CD4-positive, alpha-beta T cell (primary cell): ENCODE results near the gene PLEKHA7. TPM values are rescaled to one million over a fixed set of nuclear protein-coding genes. Genes with fewer than 3 reads are reported as not detected.

Source experiments
- ATAC-seq: fragments of 200-7000 bp; cut with Tn5 transposase; one replicate; pipeline ENCODE4 v1.10.0; 2022; ENCODE audit warnings: mild to moderate bottlenecking; ENCODE audit not compliant: poor library complexity
- CTCF ChIA-PET: fragments of 350-600 bp; sonication (Branson Sonifier 250); formaldehyde crosslinking; loops from one replicate; lab custom pipeline; 2021; ENCODE audit warnings: antibody characterized with exemption, inconsistent platforms; lab: Charles Lee
- POLR2A ChIA-PET: fragments of 350-600 bp; sonication (Branson Sonifier 250); formaldehyde crosslinking; loops from one replicate; lab custom pipeline; 2021; ENCODE audit warnings: antibody characterized with exemption, inconsistent platforms; lab: Charles Lee
- DNase-seq, 14 experiments: peaks; one replicate each; pipeline ENCODE4 v3.0.0-alpha.2; 2013 to 2020; ENCODE audit warnings: mixed read lengths in 2 of 14
- H3K27ac ChIP-seq, 2 donors: one replicate each; pipeline versions ENCODE4 v1.5.1 to v1.7.0; 2013; ENCODE audit warnings: low read length in 2 of 2, low read depth in 1 of 2, mild to moderate bottlenecking in 1 of 2
- H3K27me3 ChIP-seq, 2 experiments: 1 replicate in 1 of 2; 2 replicates in 1 of 2; pipeline versions ENCODE4 v1.6.1 to v1.7.0; 2013; ENCODE audit warnings: low read length in 2 of 2, control low read depth in 1 of 2, mild to moderate bottlenecking in 1 of 2, moderate library complexity in 1 of 2; ENCODE audit not compliant: insufficient read depth in 2 of 2, control insufficient read depth in 1 of 2
- H3K36me3 ChIP-seq: one replicate; pipeline ENCODE4 v1.6.1; 2013; ENCODE audit warnings: low read length, control low read depth; ENCODE audit not compliant: insufficient read depth
- H3K4me1 ChIP-seq: one replicate; pipeline ENCODE4 v1.6.1; 2013; ENCODE audit warnings: low read length, control low read depth; ENCODE audit not compliant: insufficient read depth
- H3K4me3 ChIP-seq: one replicate; pipeline ENCODE4 v1.5.1; 2013; ENCODE audit warnings: mild to moderate bottlenecking, low read length, moderate library complexity
- H3K9me3 ChIP-seq, 2 experiments: 1 replicate in 1 of 2; 2 replicates in 1 of 2; pipeline versions ENCODE4 v1.6.1 to v1.7.0; 2013; ENCODE audit warnings: low read length in 2 of 2, mild to moderate bottlenecking in 2 of 2, control low read depth in 1 of 2, moderate library complexity in 1 of 2; ENCODE audit not compliant: control insufficient read depth in 1 of 2, insufficient read depth in 1 of 2
- H3K27ac Mint-ChIP-seq: one replicate; pipeline ENCODE4 v1.8.0; 2020; ENCODE audit warnings: mixed read lengths
- H3K27me3 Mint-ChIP-seq: one replicate; pipeline ENCODE4 v1.8.0; 2021; ENCODE audit warnings: mixed read lengths
- H3K36me3 Mint-ChIP-seq: one replicate; pipeline ENCODE4 v1.8.0; 2021; ENCODE audit warnings: low read depth, mixed read lengths
- H3K4me1 Mint-ChIP-seq: one replicate; pipeline ENCODE4 v1.8.0; 2021; ENCODE audit warnings: low read depth, mixed read lengths
- H3K4me3 Mint-ChIP-seq: one replicate; pipeline ENCODE4 v1.8.0; 2020; ENCODE audit warnings: mild to moderate bottlenecking, mixed read lengths
- H3K9me3 Mint-ChIP-seq: one replicate; pipeline ENCODE4 v1.8.0; 2020; ENCODE audit warnings: mixed read lengths
- CTCF ChIP-seq: fragments of 200-600 bp; IDR thresholded peaks from one replicate; pipeline ENCODE4 v1.8.0; 2022; ENCODE audit warnings: antibody characterized with exemption, mild to moderate bottlenecking
- intact Hi-C, 2 experiments: fragments of 100-400 bp; cut with DNase I in 1 of 2; cut with micrococcal nuclease in 1 of 2; formaldehyde crosslinking; loops; one replicate each; pipeline versions ENCODE4 v1.15.1 to v1.9.0; 2023 to 2025; cut with DNase I, micrococcal nuclease
- total RNA-seq, 174 experiments: library from RNA in 2 of 174; stranded (reverse) in 2 of 174; gene quantifications; one replicate each; pipeline ENCODE4 v1.2.3 and lab custom pipeline; 2021 to 2026

PLEKHA7 gene
- total RNA-seq, 2 experiments from 2014 or later: 4.5 to 4.8 TPM

DNA sequence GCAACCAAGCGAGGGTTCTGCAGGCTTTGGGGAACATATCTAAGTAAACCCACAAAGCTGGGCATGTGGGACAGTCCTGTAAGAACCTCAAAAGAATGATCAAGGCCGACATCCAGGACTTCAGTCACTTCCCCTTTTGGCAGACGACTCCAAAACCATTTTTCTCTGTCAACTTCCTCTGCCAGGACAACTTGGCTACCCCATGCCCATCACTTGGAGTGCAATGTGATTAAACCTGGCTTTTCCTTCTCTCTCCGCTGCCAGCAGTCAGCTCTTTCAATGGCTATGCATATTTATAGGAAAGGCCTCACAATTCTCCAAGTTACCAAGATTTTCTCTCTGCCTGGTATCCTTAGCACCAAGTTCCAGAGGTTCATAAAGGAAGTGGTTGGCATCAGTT, 196.9 kb downstream of the PLEKHA7 start:
- CTCF ChIA-PET: no interaction called here
- H3K4me1 ChIP-seq: peaks cover 5% of the 10 kb centered on the region

GRCh38 chr11:16816358-16817270, 197.6 kb downstream of the PLEKHA7 start:
- H3K4me3 Mint-ChIP-seq: no peak overlapping the region

More for the DNA sequence above, 196.9 kb downstream of the PLEKHA7 start:
- POLR2A ChIA-PET: no interaction called here
- Mint-ChIP-seq H3K9me3 (no peaks in the 10 kb centered on the region), H3K27me3 (no peaks in the 10 kb centered on the region), H3K4me3 (no peak overlapping the region), H3K4me1 (peaks cover 10% of the 10 kb centered on the region), H3K36me3 (no peaks in the 10 kb centered on the region), H3K27ac (no peak overlapping the region)
- ATAC-seq (no peak), DNase-seq (no peak)
- Histone ChIP-seq H3K9me3 (no peaks in the 10 kb centered on the region), H3K36me3 (no peaks in the 10 kb centered on the region), H3K27me3 (no peaks in the 10 kb centered on the region), H3K4me3 (no peak overlapping the region), H3K27ac (no peak overlapping the region)
- intact Hi-C loops: no loop called here
- no peak for TF ChIP-seq CTCF

DNA sequence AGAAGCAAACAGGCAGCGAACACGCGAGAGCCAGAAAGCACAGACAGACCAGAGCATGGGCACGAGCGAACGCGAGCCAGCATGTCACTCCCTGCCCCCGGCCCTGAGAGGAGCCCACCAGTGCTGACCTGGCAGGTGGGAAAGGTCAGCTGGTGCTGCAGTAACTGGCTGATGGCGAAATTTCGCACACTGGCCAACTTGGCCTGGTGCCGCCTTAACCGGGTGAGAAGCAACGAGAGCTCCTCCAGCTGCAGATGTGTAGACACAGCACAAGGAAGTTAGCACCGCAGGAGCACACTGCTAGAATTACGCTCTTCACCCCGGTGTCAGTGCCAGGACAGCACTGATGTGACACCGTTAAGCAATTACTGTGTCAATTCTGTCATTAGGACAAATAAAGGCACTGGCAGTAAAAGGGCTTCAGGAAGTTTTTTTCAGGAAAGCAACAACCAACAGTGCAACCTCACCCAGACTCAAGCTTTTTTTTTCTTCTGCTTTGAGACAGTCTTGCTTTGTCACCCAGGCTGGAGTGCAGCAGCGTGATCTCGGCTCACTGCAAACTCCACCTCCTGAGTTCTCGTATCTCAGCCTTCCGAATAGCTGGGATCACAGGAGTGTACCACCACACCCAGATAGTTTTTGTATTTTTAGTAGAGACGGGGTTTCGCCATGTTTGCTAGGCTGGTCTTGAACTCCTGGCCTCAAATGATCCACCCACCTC, 199.0 kb downstream of the PLEKHA7 start:
- DNase-seq: no peak

More at GRCh38 chr11:16816358-16817270, 197.6 kb downstream of the PLEKHA7 start:
- ATAC-seq (no peak), DNase-seq (no peak)
- H3K27me3 Mint-ChIP-seq: no peaks in the 10 kb centered on the region
- CTCF ChIA-PET: no interaction called here
- no peaks in the 10 kb centered on the region for H3K36me3 Mint-ChIP-seq
- no peak overlapping the region for H3K27ac Mint-ChIP-seq
- intact Hi-C loops: no loop called here
- H3K27ac ChIP-seq: no peak overlapping the region
- peaks cover 10% of the 10 kb centered on the region for H3K4me1 Mint-ChIP-seq
- TF ChIP-seq CTCF: no peak
- no peaks in the 10 kb centered on the region for H3K36me3 ChIP-seq
- no peaks in the 10 kb centered on the region for H3K9me3 Mint-ChIP-seq
- POLR2A ChIA-PET: no interaction called here
- H3K27me3 ChIP-seq: no peaks in the 10 kb centered on the region
- H3K4me3 ChIP-seq: no peak overlapping the region
- H3K4me1 ChIP-seq: peaks cover 5% of the 10 kb centered on the region
- H3K9me3 ChIP-seq: no peaks in the 10 kb centered on the region

More for the DNA sequence above, 199.0 kb downstream of the PLEKHA7 start:
- Mint-ChIP-seq H3K27me3 (no peaks in the 10 kb centered on the region), H3K4me1 (no peaks in the 10 kb centered on the region), H3K9me3 (no peaks in the 10 kb centered on the region), H3K36me3 (no peaks in the 10 kb centered on the region), H3K4me3 (no peak overlapping the region), H3K27ac (no peak overlapping the region)
- CTCF ChIA-PET: no interaction called here
- no peak for ATAC-seq
- Histone ChIP-seq H3K4me1 (peaks cover 3% of the 10 kb centered on the region), H3K4me3 (no peak overlapping the region), H3K27me3 (no peaks in the 10 kb centered on the region), H3K27ac (no peak overlapping the region), H3K9me3 (no peaks in the 10 kb centered on the region), H3K36me3 (no peaks in the 10 kb centered on the region)
- intact Hi-C loops: no loop called here
- no peak for TF ChIP-seq CTCF
- POLR2A ChIA-PET: no interaction called here
